NCI-H748 (cell line): ENCODE data around the gene CBX7.

Source experiments
- DNase-seq: peaks from one replicate; lab custom pipeline; 2025; ENCODE audit not compliant: unreplicated experiment; lab: John Stamatoyannopoulos, UW

Gene CBX7

DNA sequence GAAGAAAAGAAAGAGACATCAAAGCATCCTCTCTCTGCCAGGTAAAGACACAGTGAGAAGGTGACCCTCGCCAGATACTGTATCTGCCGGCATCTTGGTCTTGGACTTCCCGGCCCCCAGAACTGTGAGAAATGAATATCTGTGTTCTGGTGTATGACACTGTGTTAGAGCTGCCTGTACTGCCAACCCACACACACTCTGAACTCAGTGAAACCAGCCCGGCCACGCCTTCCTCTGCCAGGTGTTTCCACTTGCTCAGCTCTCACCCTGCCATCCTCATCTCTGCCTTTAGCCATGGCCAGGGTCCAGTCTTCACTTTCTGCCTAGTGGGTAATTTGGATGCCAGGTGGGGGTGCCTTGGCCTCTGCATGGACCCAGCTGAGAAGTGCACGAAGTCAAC, 24.0 kb downstream of the CBX7 start:
- no peak for DNase-seq

DNA sequence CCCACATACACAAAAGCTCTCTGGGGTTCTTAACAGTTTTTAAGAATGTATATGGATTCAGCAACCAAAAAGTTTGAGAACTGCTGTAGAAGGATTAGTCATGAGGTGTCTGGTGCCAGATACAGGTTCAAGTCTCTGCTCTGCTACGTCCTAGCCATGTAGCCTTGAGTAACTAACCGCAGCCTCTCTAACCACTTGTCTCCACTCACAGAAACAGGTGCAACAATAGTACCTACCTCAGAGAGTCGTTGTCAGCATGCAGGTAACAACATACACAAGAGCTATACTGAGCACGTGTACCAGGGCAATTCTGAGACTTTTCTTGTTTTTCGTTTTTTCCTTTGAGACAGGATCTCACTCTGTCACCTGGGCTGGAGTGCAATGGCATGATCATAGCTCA, 26.9 kb downstream of the CBX7 start:
- no peak for DNase-seq

- no peak for DNase-seq
These were observed 28.5 kb downstream of the CBX7 start for GRCh38 chr22:39123751-39124581.

DNA sequence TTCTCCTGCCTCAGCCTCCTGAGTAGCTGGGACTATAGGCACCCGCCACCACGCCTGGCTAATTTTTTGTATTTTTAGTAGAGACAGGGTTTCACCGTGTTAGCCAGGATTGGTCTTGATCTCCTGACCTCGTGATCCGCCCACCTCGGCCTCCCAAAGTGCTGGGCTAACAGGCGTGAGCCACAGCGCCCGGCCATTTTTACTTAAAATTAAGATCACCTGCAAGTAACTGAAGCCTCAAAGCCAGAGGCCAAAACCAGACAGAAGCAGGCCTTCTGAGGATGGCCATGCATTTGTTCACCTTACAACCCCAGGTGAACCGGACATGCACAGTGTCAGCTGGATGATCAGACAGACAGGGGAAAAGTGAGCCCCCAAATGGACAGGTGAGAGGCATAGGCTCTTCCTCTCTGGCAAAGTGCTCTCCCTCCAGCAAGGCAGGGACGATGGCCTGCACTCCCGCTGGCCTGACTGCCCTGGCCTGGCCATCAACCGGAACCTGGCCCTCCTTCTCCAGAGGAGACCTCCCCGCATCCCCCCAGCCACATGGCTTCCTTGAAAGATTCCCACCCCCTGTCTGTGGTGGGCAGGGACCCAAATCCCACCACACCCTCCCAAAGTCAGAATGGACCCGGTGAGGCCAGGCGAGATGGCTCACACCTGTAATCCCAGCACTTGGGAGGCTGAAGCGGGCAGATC, 29.6 kb downstream of the CBX7 start:
- no peak for DNase-seq

- no peak for DNase-seq
These were observed 31.5 kb downstream of the CBX7 start for GRCh38 chr22:39120983-39121382.

DNA sequence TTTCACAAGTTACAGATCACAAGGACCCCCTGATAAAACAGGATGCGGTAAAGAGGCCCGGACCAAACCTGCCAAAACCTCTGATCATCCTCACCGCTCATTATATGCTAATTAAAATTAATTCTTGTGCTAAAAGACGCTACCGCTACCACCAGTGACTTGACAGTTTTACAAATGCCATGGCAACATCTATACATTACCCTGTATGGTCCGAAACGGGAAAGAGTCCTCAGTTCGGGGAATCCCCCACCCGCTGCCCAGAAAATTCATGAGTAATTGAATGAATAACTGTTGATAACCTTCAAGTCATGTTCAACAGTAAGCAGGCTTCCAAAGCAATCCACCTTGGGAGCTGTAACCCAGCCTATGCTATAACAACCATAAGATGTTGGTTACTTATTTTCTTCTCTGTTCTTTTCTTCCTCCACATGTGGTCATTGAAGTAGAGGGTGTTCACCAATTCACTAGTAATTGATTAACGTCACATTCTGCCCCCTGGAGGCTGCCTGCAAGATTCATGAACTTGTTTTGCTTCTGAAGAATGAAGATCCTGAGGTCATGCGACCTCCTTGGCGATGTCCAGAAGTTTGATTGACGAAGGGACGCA, 34.8 kb downstream of the CBX7 start:
- peak; percentile 47 for DNase-seq

- DNase-seq, result no peak
These were observed 36.4 kb downstream of the CBX7 start for GRCh38 chr22:39115977-39116621.

GRCh38 chr22:39115570-39115969, 36.9 kb downstream of the CBX7 start:
- DNase-seq, result no peak

- DNase-seq, result no peak
These were observed 38.4 kb downstream of the CBX7 start for GRCh38 chr22:39114112-39114511.

GRCh38 chr22:39110631-39111561, 41.6 kb downstream of the CBX7 start:
- no peak for DNase-seq

GRCh38 chr22:39109361-39109760, 43.1 kb downstream of the CBX7 start:
- no peak for DNase-seq

- no peak for DNase-seq
These were observed 44.0 kb downstream of the CBX7 start for GRCh38 chr22:39108487-39108886.

DNA sequence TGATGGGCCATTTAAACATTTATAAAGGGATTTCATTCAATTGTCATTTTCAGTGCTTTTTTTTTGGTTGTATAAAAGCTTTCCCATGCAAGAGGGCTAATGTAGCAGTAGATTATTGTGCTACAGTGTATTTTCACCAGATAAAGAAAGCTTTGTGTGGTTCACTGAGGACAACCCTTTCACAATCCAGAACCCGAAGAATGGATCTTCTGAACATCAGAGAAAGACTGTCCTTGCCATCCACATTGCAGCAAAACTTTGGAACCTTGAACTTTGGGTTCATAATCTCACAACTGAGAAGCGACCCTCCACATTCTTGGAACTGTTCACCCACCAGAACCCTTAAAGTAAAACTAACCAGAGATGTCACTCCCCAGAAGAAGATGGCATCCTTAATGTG, 46.2 kb downstream of the CBX7 start:
- no peak for DNase-seq

DNA sequence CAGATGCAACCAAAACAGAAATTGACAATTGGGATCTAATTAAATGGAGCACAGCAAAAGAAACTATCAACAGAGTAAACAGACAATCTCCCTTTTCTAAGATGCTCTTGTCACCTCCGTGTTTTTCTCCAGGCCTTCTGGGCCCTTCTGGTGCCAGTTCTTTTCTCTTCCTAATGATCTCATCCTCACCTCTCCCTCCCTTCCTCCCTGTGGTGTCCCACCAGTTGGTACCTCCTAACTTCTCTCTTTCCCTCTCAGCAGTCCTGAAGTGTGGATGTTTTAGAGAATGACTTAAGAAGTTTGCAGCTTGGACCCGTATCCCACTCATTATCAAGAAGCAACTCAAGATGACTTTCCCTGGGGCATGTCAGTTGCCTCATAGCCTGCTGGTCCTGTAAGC, 49.0 kb downstream of the CBX7 start:
- no peak for DNase-seq

DNA sequence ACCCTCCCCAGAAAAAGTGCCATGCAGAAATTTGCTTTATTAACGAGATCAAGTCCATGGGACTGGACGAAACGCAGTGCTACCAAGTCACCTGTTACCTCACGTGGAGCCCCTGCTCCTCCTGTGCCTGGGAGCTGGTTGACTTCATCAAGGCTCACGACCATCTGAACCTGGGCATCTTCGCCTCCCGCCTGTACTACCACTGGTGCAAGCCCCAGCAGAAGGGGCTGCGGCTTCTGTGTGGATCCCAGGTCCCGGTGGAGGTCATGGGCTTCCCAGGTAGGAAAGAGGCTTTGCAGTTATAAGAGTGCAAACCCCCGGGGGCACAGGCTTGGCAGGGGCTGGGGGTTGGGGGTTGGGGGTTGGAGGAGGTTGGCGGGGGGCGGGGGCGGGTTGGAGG, 51.3 kb downstream of the CBX7 start:
- no peak for DNase-seq

GRCh38 chr22:39098576-39098975, 53.9 kb downstream of the CBX7 start:
- no peak for DNase-seq

DNA sequence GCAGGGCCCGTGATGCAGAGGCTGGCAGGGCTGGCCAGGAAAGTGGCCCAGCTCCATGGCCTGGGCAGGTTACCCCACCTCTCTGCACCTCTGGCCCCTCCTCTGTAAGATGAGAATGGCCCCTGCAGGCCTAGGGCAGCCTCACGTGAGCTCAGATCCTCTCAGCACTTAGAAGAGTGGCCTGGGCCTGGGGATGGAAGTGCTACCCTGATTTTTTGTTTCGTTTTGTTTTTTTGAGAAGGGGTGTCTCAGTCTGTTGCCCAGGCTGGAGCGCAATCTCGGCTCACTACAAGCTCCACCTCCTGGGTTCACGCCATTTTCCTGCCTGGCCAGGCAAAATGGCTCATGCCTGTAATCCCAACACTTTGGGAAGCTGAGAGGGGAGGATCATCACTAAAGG, 54.5 kb downstream of the CBX7 start:
- no peak for DNase-seq

GRCh38 chr22:39097098-39098020, 55.1 kb downstream of the CBX7 start, which contains the start of gene APOBEC3H:
TSS of gene APOBEC3H (plus strand) at chr22:39097244. CDS start at chr22:39100279, 3,035 bp downstream.
- DNase-seq, result no peak

DNA sequence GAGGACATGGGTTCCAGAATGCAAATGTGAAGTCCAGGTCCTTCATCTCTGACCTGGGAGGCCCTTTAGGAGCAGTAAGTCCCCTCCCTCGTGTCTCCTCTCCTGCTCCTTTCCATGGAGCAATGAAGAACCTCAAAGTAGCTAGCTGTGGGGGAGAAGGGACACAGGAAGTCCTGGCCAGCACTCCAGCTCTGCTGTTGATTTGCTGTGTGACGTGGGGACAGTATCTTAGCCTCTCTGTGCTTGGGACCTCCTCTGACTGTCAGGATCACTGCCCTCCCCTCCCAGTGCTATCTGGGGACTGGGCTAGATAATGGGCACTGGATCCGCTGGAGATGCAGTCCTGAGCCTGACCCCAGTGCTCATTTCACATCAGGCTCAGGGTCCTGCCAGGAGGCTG, 56.5 kb downstream of the CBX7 start:
- no peak for DNase-seq
